H9 (cell line): ENCODE measurements around the gene RPS4Y1. TPM values are rescaled to one million over a fixed set of nuclear protein-coding genes. Genes with fewer than 3 reads are reported as not detected.

Experiments used
- DNase-seq: peaks from one replicate; pipeline ENCODE4 v3.0.0-alpha.2; 2017
- H2AFZ ChIP-seq: one replicate; pipeline ENCODE4 v1.6.1; 2013; ENCODE audit warnings: mild to moderate bottlenecking, low read length, control low read depth, moderate library complexity
- H2AK5ac ChIP-seq: 2 replicates; pipeline ENCODE4 v1.6.1; 2013; ENCODE audit warnings: low read length, control low read depth, mixed read lengths; ENCODE audit not compliant: insufficient read length
- H2BK120ac ChIP-seq: one replicate; pipeline ENCODE4 v1.6.1; 2013; ENCODE audit warnings: low read depth, mild to moderate bottlenecking, low read length, control low read depth, inconsistent platforms; ENCODE audit not compliant: poor library complexity, severe bottlenecking
- H2BK12ac ChIP-seq: 2 replicates; pipeline ENCODE4 v1.6.1; 2013; ENCODE audit warnings: low read length, control low read depth, mixed read lengths, low read depth; ENCODE audit not compliant: insufficient read length
- H2BK15ac ChIP-seq: 2 replicates; pipeline ENCODE4 v1.6.1; 2013; ENCODE audit warnings: low read depth, low read length, control low read depth
- H2BK20ac ChIP-seq: one replicate; pipeline ENCODE4 v1.6.1; 2013; ENCODE audit warnings: low read depth, mild to moderate bottlenecking, low read length, control low read depth, inconsistent platforms; ENCODE audit not compliant: poor library complexity, severe bottlenecking
- H2BK5ac ChIP-seq: 2 replicates; pipeline ENCODE4 v1.6.1; 2013; ENCODE audit warnings: low read length, control low read depth, mixed read lengths; ENCODE audit not compliant: insufficient read length
- H3K14ac ChIP-seq: 2 replicates; pipeline ENCODE4 v1.6.1; 2013; ENCODE audit warnings: low read length, control low read depth; ENCODE audit not compliant: insufficient read depth
- H3K18ac ChIP-seq: 2 replicates; pipeline ENCODE4 v1.6.1; 2013; ENCODE audit warnings: low read depth, mild to moderate bottlenecking, mixed read lengths, low read length, control low read depth; ENCODE audit not compliant: insufficient read length
- H3K23ac ChIP-seq: 2 replicates; pipeline ENCODE4 v1.6.1; 2013; ENCODE audit warnings: low read length, control low read depth, mixed read lengths, low read depth; ENCODE audit not compliant: insufficient read length
- H3K23me2 ChIP-seq: 2 replicates; pipeline ENCODE4 v1.6.1; 2013; ENCODE audit warnings: low read depth, mild to moderate bottlenecking, mixed read lengths, low read length, control low read depth; ENCODE audit not compliant: insufficient read length, poor library complexity, severe bottlenecking
- H3K27ac ChIP-seq: 2 replicates; pipeline ENCODE4 v1.5.1; 2013; ENCODE audit warnings: low read length, control low read depth, mixed read lengths, low read depth; ENCODE audit not compliant: insufficient read length
- H3K27me3 ChIP-seq: 2 replicates; pipeline ENCODE4 v1.6.1; 2013; ENCODE audit warnings: low read length, control low read depth, inconsistent platforms; ENCODE audit not compliant: insufficient read depth
- H3K4ac ChIP-seq: 2 replicates; pipeline ENCODE4 v1.6.1; 2013; ENCODE audit warnings: low read depth, mild to moderate bottlenecking, control low read depth, inconsistent platforms, low read length, moderate library complexity
- H3K4me1 ChIP-seq: 2 replicates; pipeline ENCODE4 v1.6.1; 2013; ENCODE audit warnings: low read length, control low read depth, inconsistent platforms; ENCODE audit not compliant: insufficient read depth
- H3K4me2 ChIP-seq: 2 replicates; pipeline ENCODE4 v1.6.1; 2013; ENCODE audit warnings: low read length, control low read depth, mixed read lengths; ENCODE audit not compliant: insufficient read length, insufficient read depth
- H3K56ac ChIP-seq: 2 replicates; pipeline ENCODE4 v1.6.1; 2013; ENCODE audit warnings: low read depth, mild to moderate bottlenecking, mixed read lengths, low read length, control low read depth; ENCODE audit not compliant: insufficient read length
- H3K79me1 ChIP-seq: 2 replicates; pipeline ENCODE4 v1.6.1; 2013; ENCODE audit warnings: low read depth, mild to moderate bottlenecking, moderate library complexity, low read length, control low read depth, inconsistent platforms; ENCODE audit not compliant: insufficient read depth, poor library complexity, severe bottlenecking
- H3K79me2 ChIP-seq: 2 replicates; pipeline ENCODE4 v1.6.1; 2013; ENCODE audit warnings: low read length, control low read depth, inconsistent platforms; ENCODE audit not compliant: insufficient read depth
- H3K9ac ChIP-seq: 2 replicates; pipeline ENCODE4 v1.6.1; 2013; ENCODE audit warnings: low read length, control low read depth, mixed read lengths; ENCODE audit not compliant: insufficient read length; ENCODE audit errors: extremely low read depth
- H3K9me3 ChIP-seq: one replicate; pipeline ENCODE4 v1.6.1; 2013; ENCODE audit warnings: low read depth, low read length, inconsistent platforms; ENCODE audit not compliant: control insufficient read depth
- H3T11ph ChIP-seq: one replicate; pipeline ENCODE4 v1.6.1; 2013; ENCODE audit warnings: mild to moderate bottlenecking, low read length, control low read depth, inconsistent platforms
- H4K20me1 ChIP-seq: one replicate; pipeline ENCODE4 v1.6.1; 2013; ENCODE audit not compliant: control insufficient read depth, insufficient read length, insufficient read depth
- H4K5ac ChIP-seq: 2 replicates; pipeline ENCODE4 v1.6.1; 2013; ENCODE audit warnings: low read depth, mild to moderate bottlenecking, mixed read lengths, low read length, control low read depth; ENCODE audit not compliant: insufficient read length
- H4K8ac ChIP-seq: replicated peaks from 2 replicates; pipeline ENCODE4 v1.6.1; 2013; ENCODE audit warnings: low read length, control low read depth, mixed read lengths, low read depth; ENCODE audit not compliant: insufficient read length
- H4K91ac ChIP-seq: 2 replicates; pipeline ENCODE4 v1.6.1; 2013; ENCODE audit warnings: low read depth, mild to moderate bottlenecking, moderate library complexity, mixed read lengths, low read length, control low read depth; ENCODE audit not compliant: insufficient read length
- H3K27ac Mint-ChIP-seq, 3 experiments: 2 replicates in 2 of 3; 3 replicates in 1 of 3; pipeline ENCODE4 v1.8.0; 2020 to 2021; ENCODE audit warnings: mixed read lengths in 3 of 3, mild to moderate bottlenecking in 1 of 3, moderate library complexity in 1 of 3
- H3K27me3 Mint-ChIP-seq: 2 replicates; pipeline ENCODE4 v1.8.0; 2021; ENCODE audit warnings: low read depth, mild to moderate bottlenecking, moderate library complexity, mixed read lengths
- H3K36me3 Mint-ChIP-seq, 3 experiments: 2 replicates in 2 of 3; 3 replicates in 1 of 3; pipeline ENCODE4 v1.8.0; 2020 to 2021; ENCODE audit warnings: low read depth in 3 of 3, mixed read lengths in 3 of 3; ENCODE audit not compliant: insufficient read depth in 1 of 3
- H3K4me1 Mint-ChIP-seq, 2 experiments: 2 replicates each; pipeline ENCODE4 v1.8.0; 2020; ENCODE audit warnings: mixed read lengths in 2 of 2
- H3K4me3 Mint-ChIP-seq, 2 experiments: 2 replicates in 1 of 2; 3 replicates in 1 of 2; pipeline ENCODE4 v1.8.0; 2020 to 2021; ENCODE audit warnings: mild to moderate bottlenecking in 2 of 2, mixed read lengths in 2 of 2, moderate library complexity in 1 of 2
- H3K9me3 Mint-ChIP-seq, 2 experiments: 2 replicates in 1 of 2; 3 replicates in 1 of 2; pipeline ENCODE4 v1.8.0; 2020; ENCODE audit warnings: mild to moderate bottlenecking in 2 of 2, mixed read lengths in 2 of 2, moderate library complexity in 1 of 2
- WGBS: extraction: QIAGEN DNeasy Blood & Tissue Kit; methylation state at CpG from one replicate; pipeline ENCODE4 v1.1.7; 2013; ENCODE audit warnings: missing lambda C conversion rate, low lambda C conversion rate, mixed read lengths; ENCODE audit not compliant: insufficient read length; ENCODE audit errors: extremely low coverage; 5-methylcytosine and 5-hydroxymethylcytosine counted together
- total RNA-seq: library from RNA; stranded (reverse); gene quantifications from 2 replicates; pipeline ENCODE4 v1.2.1, GENCODE V29; 2021
- TF ChIP-seq, protein P1 (sequence below): fragments of 200-600 bp; sonication (generic); conservative IDR thresholded peaks from 3 replicates; pipeline ENCODE4 v1.8.0; 2021; ENCODE audit warnings: antibody characterized with exemption, mild to moderate bottlenecking

The RPS4Y1 gene
- total RNA-seq, 1 experiment from 2014 or later: not detected

DNA sequence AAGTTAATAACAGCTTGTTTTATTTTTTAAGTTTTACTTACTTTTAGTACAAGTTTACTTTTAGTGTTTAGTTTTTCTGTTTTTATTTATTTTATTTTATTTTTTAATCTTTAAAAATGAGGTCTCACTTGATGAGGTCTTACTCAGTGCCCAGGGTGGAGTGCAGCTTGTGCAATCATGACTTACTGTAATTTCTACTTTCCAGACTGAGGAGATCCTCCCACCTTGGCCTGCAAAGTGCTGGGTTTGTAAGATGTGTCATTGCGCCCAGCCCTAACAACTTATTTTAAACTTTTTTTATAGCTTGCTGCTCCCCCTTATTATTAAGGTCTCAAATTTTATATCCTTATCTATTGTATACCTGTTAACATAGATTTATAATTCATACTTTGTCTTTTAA is 52.1 kb downstream of the RPS4Y1 start:
- H3K27me3 ChIP-seq: no peaks in the 10 kb centered on the region
- H3K9me3 ChIP-seq: no peaks in the 10 kb centered on the region
- H3K23me2 ChIP-seq: no peaks in the 10 kb centered on the region
- Mint-ChIP-seq H3K4me1 (no peaks in the 10 kb centered on the region), H3K27ac (no peak overlapping the region), H3K27me3 (no peaks in the 10 kb centered on the region), H3K36me3 (no peaks in the 10 kb centered on the region), H3K4me3 (no peak overlapping the region), H3K9me3 (no peaks in the 10 kb centered on the region)
- no peak overlapping the region for H3K4ac ChIP-seq
- H2AFZ ChIP-seq: no peak overlapping the region
- H4K5ac ChIP-seq: no peak overlapping the region
- no peak overlapping the region for H3K56ac ChIP-seq
- H3K79me1 ChIP-seq: no peaks in the 10 kb centered on the region
- no peak overlapping the region for H2BK20ac ChIP-seq
- WGBS: no CpG with 5 or more reads among the region's 1 CpG
- H3K14ac ChIP-seq: no peak overlapping the region
- TF ChIP-seq, protein P1, sequence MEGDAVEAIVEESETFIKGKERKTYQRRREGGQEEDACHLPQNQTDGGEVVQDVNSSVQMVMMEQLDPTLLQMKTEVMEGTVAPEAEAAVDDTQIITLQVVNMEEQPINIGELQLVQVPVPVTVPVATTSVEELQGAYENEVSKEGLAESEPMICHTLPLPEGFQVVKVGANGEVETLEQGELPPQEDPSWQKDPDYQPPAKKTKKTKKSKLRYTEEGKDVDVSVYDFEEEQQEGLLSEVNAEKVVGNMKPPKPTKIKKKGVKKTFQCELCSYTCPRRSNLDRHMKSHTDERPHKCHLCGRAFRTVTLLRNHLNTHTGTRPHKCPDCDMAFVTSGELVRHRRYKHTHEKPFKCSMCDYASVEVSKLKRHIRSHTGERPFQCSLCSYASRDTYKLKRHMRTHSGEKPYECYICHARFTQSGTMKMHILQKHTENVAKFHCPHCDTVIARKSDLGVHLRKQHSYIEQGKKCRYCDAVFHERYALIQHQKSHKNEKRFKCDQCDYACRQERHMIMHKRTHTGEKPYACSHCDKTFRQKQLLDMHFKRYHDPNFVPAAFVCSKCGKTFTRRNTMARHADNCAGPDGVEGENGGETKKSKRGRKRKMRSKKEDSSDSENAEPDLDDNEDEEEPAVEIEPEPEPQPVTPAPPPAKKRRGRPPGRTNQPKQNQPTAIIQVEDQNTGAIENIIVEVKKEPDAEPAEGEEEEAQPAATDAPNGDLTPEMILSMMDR: no peak
- no peaks in the 10 kb centered on the region for H3K79me2 ChIP-seq
- no peak overlapping the region for H2BK12ac ChIP-seq
- no peak overlapping the region for H3K4me2 ChIP-seq
- no peak overlapping the region for H3K27ac ChIP-seq
- no peak overlapping the region for H4K91ac ChIP-seq
- no peak overlapping the region for H2BK15ac ChIP-seq
- H2BK5ac ChIP-seq: no peak overlapping the region
- no peak overlapping the region for H3K9ac ChIP-seq
- H3K23ac ChIP-seq: no peak overlapping the region
- H3K18ac ChIP-seq: no peak overlapping the region
- no peak overlapping the region for H3T11ph ChIP-seq
- no peak overlapping the region for H2AK5ac ChIP-seq
- no peaks in the 10 kb centered on the region for H4K20me1 ChIP-seq
- H2BK120ac ChIP-seq: no peak overlapping the region
- DNase-seq: no peak
- H3K4me1 ChIP-seq: no peaks in the 10 kb centered on the region
- no peak overlapping the region for H4K8ac ChIP-seq
